NB4 (cell line): ENCODE data around the gene CNTN1.

ENCODE experiments used
- DNase-seq: peaks from one replicate; pipeline ENCODE4 v3.0.0; 2010; ENCODE audit warnings: low read depth
- H3K4me3 ChIP-seq: one replicate; pipeline ENCODE4 v1.5.1; 2011; ENCODE audit warnings: mild to moderate bottlenecking, low read depth, low read length, moderate library complexity
- MYC ChIP-seq: IDR thresholded peaks from 2 replicates; pipeline ENCODE4 v1.6.1; 2011; ENCODE audit warnings: low read depth, low read length
- POLR2A ChIP-seq: IDR thresholded peaks from 2 replicates; pipeline ENCODE4 v1.6.1; 2011; ENCODE audit warnings: mild to moderate bottlenecking; ENCODE audit not compliant: insufficient read length; ENCODE audit errors: extremely low read depth
- TF ChIP-seq, protein P1 (sequence below): IDR thresholded peaks from one replicate; pipeline ENCODE4 v1.5.1; 2012; ENCODE audit warnings: low read depth, low read length
- TF ChIP-seq, protein P2 (sequence below): IDR thresholded peaks from 2 replicates; pipeline ENCODE4 v1.6.1; 2011; ENCODE audit warnings: low read depth, low read length

The CNTN1 gene

DNA sequence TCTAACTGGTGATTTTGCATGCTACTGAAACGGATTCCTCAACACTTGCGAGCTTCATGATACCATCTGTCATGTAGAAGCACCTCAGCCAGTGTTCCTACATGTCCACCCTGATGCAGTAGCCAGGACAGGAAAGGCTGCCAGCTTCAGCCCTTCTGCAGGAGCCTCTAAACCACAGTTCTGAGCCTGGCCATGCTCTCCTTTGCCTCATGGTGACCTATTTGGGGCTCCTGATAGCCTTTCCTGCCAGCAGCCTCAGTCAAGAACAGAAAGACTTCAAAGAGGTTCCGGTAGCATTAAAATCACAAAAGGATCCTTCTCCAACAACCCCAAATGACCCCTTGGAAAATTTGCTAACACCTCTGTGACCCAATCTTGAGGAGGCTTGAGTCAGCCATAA lies 96.0 kb downstream of the CNTN1 start:
- TF ChIP-seq, protein P1, sequence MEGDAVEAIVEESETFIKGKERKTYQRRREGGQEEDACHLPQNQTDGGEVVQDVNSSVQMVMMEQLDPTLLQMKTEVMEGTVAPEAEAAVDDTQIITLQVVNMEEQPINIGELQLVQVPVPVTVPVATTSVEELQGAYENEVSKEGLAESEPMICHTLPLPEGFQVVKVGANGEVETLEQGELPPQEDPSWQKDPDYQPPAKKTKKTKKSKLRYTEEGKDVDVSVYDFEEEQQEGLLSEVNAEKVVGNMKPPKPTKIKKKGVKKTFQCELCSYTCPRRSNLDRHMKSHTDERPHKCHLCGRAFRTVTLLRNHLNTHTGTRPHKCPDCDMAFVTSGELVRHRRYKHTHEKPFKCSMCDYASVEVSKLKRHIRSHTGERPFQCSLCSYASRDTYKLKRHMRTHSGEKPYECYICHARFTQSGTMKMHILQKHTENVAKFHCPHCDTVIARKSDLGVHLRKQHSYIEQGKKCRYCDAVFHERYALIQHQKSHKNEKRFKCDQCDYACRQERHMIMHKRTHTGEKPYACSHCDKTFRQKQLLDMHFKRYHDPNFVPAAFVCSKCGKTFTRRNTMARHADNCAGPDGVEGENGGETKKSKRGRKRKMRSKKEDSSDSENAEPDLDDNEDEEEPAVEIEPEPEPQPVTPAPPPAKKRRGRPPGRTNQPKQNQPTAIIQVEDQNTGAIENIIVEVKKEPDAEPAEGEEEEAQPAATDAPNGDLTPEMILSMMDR: no peak
- TF ChIP-seq, protein P2, sequence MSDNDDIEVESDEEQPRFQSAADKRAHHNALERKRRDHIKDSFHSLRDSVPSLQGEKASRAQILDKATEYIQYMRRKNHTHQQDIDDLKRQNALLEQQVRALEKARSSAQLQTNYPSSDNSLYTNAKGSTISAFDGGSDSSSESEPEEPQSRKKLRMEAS: no peak
- TF ChIP-seq POLR2A (no peak), MYC (no peak)
- H3K4me3 ChIP-seq: no peak overlapping the region
- no peak for DNase-seq

DNA sequence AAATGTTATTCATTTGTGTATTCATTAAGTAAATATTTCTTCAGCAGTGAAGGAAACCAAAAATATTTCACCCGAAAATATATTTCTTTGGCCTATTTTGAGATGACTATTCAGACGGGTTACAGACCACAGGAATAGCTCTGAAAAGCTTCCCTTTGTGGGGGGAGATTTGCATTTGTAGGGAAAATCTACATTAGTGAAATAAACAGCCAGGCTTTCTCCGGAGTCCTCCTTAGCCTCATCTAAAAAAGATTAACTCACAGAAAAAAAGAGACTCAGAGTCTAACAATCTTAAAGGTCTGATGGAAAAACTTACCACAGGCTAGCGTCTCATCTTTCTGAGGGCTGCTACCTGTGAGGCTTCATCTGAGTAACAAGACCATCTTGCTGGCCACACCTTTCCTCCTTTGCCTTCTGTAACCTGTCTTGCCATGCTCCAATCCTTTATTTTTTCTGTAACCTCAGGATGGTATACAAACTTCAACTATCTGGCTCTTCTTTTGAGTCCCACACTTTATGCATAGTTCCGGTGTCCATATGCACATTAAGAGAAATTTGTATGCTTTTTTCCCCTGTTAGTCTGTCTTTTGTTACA lies 100.7 kb downstream of the CNTN1 start:
- no peak for DNase-seq
- no peak overlapping the region for H3K4me3 ChIP-seq
- TF ChIP-seq, protein P1: no peak
- TF ChIP-seq MYC (no peak), POLR2A (no peak)
- TF ChIP-seq, protein P2: no peak

DNA sequence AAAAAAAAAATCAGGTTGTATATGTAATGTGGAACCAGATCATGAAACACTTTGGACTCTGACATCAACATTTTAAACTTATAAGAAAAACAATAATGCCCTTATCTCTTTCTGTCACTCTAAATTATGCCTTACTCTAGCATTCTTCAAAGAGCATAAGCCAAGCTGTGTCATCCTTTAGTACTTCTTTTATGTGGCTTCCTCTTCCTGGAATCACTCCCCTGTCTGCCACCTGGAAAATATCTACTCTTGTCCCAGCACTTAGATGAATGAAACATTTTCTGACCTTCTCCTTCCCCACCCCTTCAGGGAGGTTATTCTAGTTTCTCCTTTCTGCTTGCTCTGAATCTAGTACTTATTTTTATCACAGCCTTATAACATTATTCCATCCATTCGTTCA lies 101.2 kb downstream of the CNTN1 start:
- no peak for DNase-seq
- H3K4me3 ChIP-seq: no peak overlapping the region
- TF ChIP-seq, protein P2: no peak
- TF ChIP-seq MYC: no peak
- TF ChIP-seq, protein P1: no peak
- TF ChIP-seq POLR2A: no peak

DNA sequence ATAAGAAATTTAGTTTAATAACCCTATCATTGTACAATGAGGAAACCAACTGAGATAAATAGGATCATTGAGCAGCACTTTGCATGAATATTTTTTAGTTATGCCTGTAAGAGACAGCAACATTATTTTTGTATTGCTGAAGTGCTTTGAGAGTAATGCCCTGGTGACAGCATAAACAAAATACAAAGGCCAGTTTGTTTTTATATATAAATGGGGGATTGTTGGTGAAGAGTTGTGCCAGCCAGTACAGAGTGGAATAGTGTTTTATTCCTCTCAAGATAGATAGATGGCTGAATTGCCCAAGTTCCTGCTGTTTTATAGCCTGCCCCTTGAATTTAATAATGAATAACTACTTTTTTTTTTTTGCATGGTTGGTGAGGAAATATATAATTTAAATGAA lies 101.8 kb downstream of the CNTN1 start:
- H3K4me3 ChIP-seq: no peak overlapping the region
- TF ChIP-seq POLR2A: no peak
- no peak for TF ChIP-seq MYC
- TF ChIP-seq, protein P1: no peak
- TF ChIP-seq, protein P2: no peak
- no peak for DNase-seq

DNA sequence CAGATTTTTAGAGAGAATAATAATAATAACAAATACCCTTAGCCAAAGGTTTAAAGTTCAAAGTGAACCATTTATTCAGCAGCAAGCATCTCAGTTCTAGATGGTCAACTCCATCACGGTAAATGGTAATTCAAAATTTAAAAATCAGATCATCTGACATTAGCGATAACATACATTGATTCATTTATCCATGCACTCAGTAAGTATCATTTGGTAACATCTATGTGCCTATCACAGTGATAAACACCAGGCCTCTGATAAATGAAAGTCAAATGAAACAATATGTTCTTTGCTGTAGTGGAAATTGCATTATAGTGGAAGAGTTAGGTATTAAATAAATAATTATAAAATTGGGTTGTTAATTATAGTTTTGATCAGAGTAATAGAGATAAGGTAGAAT lies 108.8 kb downstream of the CNTN1 start:
- TF ChIP-seq, protein P1: no peak
- TF ChIP-seq, protein P2: no peak
- TF ChIP-seq MYC (no peak), POLR2A (no peak)
- H3K4me3 ChIP-seq: no peak overlapping the region
- no peak for DNase-seq

DNA sequence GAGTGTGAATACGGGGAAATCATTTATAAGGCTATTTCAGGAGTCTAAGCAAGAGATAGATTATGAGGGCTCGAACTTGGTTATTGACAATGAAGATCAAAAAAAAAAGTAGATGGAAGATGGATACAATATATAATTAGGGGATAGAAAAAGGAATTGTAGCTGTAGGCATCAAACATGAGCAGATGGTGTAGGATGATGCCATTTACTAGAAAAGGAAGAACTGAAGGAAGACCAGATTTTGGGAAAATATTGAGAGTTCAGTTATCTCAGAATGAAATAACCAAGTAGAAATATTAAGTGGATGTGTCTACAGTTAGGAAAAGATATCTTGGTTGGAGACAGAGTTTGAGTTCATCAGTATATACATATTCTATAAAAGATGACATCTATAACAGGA lies 109.6 kb downstream of the CNTN1 start:
- H3K4me3 ChIP-seq: no peak overlapping the region
- DNase-seq: no peak
- TF ChIP-seq POLR2A (no peak), MYC (no peak)
- TF ChIP-seq, protein P1: no peak
- TF ChIP-seq, protein P2: no peak
